IPS-15b (cell line): ENCODE data around the gene DRD4.
"Not testable (repeated sequence)": the region's sequence is repeated elsewhere in the genome, so short reads cannot be mapped to it uniquely, and the experiment has no call there.

Source experiments
- H3K27me3 ChIP-seq: one replicate; pipeline ENCODE4 v1.6.1; 2013; ENCODE audit warnings: low read length; ENCODE audit not compliant: control insufficient read depth, insufficient read depth
- H3K36me3 ChIP-seq: one replicate; pipeline ENCODE4 v1.6.1; 2013; ENCODE audit warnings: low read length; ENCODE audit not compliant: control insufficient read depth, insufficient read depth
- H3K4me1 ChIP-seq: one replicate; pipeline ENCODE4 v1.6.1; 2013; ENCODE audit warnings: mild to moderate bottlenecking, low read length; ENCODE audit not compliant: control insufficient read depth, insufficient read depth
- H3K4me3 ChIP-seq: one replicate; pipeline ENCODE4 v1.5.1; 2013; ENCODE audit warnings: low read depth, low read length
- H3K9ac ChIP-seq: one replicate; pipeline ENCODE4 v1.6.1; 2013; ENCODE audit warnings: low read depth, mild to moderate bottlenecking, low read length
- H3K9me3 ChIP-seq: one replicate; pipeline ENCODE4 v1.6.1; 2013; ENCODE audit warnings: mild to moderate bottlenecking, low read length; ENCODE audit not compliant: control insufficient read depth, insufficient read depth

DRD4 gene

DNA sequence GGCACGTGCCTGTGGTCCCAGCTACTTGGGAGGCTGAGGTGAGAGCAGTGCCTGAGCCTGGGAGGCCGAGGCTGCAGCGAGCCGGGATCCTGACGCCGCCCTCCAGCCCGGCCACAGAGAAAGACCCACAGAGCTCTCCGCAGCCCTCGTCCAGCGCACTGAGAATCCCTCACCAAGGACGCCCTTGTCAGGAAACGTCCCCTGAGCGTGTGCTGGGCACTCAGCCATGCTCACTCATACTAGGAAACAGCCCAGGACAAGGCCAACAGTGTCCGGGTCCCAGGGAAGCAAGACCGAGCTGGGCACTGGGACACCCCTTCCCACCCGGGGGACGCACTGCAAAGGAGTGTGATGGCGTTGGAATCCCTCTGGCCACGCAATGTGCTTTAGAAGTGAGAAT lies 43.4 kb downstream of the DRD4 start:
- H3K9me3 ChIP-seq, result no peaks in the 10 kb centered on the region
- no peak overlapping the region for H3K9ac ChIP-seq
- no peak overlapping the region for H3K4me3 ChIP-seq
- peaks cover 8% of the 10 kb centered on the region for H3K4me1 ChIP-seq
- H3K36me3 ChIP-seq, result peaks cover 25% of the 10 kb centered on the region
- no peaks in the 10 kb centered on the region for H3K27me3 ChIP-seq

- H3K4me1 ChIP-seq, result peaks cover 8% of the 10 kb centered on the region
- peaks cover 25% of the 10 kb centered on the region for H3K36me3 ChIP-seq
- H3K4me3 ChIP-seq, result no peak overlapping the region
- H3K9me3 ChIP-seq, result no peaks in the 10 kb centered on the region
- no peaks in the 10 kb centered on the region for H3K27me3 ChIP-seq
- no peak overlapping the region for H3K9ac ChIP-seq
These were observed 43.9 kb downstream of the DRD4 start for GRCh38 chr11:680970-681369.

DNA sequence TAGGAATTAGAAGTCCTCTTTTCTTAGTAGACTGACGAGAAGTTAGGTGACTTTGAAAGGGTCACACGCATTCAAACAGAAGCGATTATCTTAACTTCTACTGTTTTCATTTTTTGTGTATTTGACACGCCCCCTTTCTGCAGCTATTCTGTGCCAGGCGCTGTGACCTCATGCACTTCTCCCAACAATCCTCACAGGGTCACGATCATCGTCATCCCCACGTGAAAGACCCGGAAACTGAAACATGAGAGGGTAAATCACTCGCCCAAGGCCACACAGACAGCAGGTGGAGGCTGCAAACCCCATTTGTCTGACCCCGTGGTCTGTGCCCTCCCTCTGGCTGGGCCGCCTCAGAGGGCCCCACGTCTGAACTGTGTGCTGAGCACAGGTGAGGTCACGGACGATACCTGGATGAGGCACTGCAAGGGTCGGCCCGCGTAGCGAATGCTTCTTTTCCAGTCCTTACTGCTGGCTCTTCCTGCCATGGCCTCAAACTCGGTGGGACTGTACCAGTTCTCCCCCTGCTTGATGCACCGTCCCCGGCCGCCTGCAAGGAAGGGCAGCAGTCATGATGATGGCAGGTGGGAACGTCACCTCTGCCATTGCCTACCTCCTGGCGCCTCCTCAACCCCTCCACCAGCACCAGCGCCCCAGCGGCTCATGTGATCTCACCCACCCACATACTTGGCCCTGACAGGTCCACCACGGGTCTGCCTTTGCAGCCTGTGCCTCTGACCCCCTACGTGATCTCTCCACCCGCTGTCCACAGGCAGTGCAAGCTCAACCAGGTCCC lies 49.6 kb downstream of the DRD4 start:
- no peaks in the 10 kb centered on the region for H3K27me3 ChIP-seq
- H3K4me1 ChIP-seq, result peaks cover 8% of the 10 kb centered on the region
- no peak overlapping the region for H3K9ac ChIP-seq
- H3K4me3 ChIP-seq, result no peak overlapping the region
- no peaks in the 10 kb centered on the region for H3K9me3 ChIP-seq
- peaks cover 25% of the 10 kb centered on the region for H3K36me3 ChIP-seq

- Histone ChIP-seq H3K4me1 (peaks cover 8% of the 10 kb centered on the region), H3K9me3 (no peaks in the 10 kb centered on the region), H3K27me3 (no peaks in the 10 kb centered on the region), H3K36me3 (peaks cover 19% of the 10 kb centered on the region), H3K9ac (no peak overlapping the region), H3K4me3 (no peak overlapping the region)
These were observed 50.7 kb downstream of the DRD4 start for GRCh38 chr11:687751-688150.

- Histone ChIP-seq H3K36me3 (peaks cover 19% of the 10 kb centered on the region), H3K27me3 (no peaks in the 10 kb centered on the region), H3K9me3 (no peaks in the 10 kb centered on the region), H3K9ac (no peak overlapping the region), H3K4me1 (peaks cover 5% of the 10 kb centered on the region), H3K4me3 (no peak overlapping the region)
These were observed 51.6 kb downstream of the DRD4 start for GRCh38 chr11:688681-689080.

DNA sequence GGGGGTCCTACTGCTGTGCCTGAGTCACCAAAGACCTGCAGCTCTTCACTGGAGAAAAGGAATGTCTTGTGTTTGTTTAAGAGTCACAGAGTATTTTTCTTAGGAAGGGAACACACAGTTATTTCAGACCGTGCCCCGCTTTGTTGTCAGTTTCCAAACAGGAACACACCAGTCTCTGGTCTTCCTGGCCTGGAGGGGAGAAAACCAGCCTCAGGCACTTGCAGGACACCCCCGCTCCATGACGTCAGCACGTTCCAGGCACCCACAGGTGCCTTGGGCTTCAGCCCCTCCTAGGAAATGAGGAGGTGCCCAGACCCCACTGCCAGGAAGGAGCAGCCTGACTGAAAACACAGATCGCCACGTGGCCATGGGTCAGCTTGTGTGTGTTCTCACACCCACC lies 52.6 kb downstream of the DRD4 start:
- peaks cover 3% of the 10 kb centered on the region for H3K4me1 ChIP-seq
- peak overlapping the region; percentile 24 for H3K9ac ChIP-seq
- H3K36me3 ChIP-seq, result peaks cover 19% of the 10 kb centered on the region
- H3K27me3 ChIP-seq, result no peaks in the 10 kb centered on the region
- H3K9me3 ChIP-seq, result no peaks in the 10 kb centered on the region
- no peak overlapping the region for H3K4me3 ChIP-seq

GRCh38 chr11:690244-690643 lies 53.2 kb downstream of the DRD4 start:
- peaks cover 19% of the 10 kb centered on the region for H3K36me3 ChIP-seq
- not testable (repeated sequence) for H3K4me1 ChIP-seq, H3K4me3 ChIP-seq, H3K27me3 ChIP-seq, H3K9ac ChIP-seq, H3K9me3 ChIP-seq
